ENCODE results near the gene ZNF362.

GRCh38 chr1:33346533-33346926 lies 90.2 kb downstream of the ZNF362 start:
- TF ChIP-seq, protein P1, sequence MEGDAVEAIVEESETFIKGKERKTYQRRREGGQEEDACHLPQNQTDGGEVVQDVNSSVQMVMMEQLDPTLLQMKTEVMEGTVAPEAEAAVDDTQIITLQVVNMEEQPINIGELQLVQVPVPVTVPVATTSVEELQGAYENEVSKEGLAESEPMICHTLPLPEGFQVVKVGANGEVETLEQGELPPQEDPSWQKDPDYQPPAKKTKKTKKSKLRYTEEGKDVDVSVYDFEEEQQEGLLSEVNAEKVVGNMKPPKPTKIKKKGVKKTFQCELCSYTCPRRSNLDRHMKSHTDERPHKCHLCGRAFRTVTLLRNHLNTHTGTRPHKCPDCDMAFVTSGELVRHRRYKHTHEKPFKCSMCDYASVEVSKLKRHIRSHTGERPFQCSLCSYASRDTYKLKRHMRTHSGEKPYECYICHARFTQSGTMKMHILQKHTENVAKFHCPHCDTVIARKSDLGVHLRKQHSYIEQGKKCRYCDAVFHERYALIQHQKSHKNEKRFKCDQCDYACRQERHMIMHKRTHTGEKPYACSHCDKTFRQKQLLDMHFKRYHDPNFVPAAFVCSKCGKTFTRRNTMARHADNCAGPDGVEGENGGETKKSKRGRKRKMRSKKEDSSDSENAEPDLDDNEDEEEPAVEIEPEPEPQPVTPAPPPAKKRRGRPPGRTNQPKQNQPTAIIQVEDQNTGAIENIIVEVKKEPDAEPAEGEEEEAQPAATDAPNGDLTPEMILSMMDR (IDR thresholded peaks at IDR 0.05): no peak
- TF ChIP-seq POLR2A (IDR thresholded peaks at IDR 0.05) (no peak), EP300 (IDR thresholded peaks at IDR 0.05) (no peak), POLR2AphosphoS5 (IDR thresholded peaks at IDR 0.05) (no peak)

All from stomach (tissue), 4 donors.